HG03097 (cell line): ENCODE measurements around the gene PCSK5.
"Not testable (repeated sequence)": the region's sequence is repeated elsewhere in the genome, so short reads cannot be mapped to it uniquely, and the experiment has no call there.

ENCODE experiments used
- ATAC-seq: cut with Tn5 transposase; IDR thresholded peaks from one replicate; pipeline ENCODE4 v1.9.1; 2021; ENCODE audit not compliant: unreplicated experiment, low FRiP score

Gene PCSK5

DNA sequence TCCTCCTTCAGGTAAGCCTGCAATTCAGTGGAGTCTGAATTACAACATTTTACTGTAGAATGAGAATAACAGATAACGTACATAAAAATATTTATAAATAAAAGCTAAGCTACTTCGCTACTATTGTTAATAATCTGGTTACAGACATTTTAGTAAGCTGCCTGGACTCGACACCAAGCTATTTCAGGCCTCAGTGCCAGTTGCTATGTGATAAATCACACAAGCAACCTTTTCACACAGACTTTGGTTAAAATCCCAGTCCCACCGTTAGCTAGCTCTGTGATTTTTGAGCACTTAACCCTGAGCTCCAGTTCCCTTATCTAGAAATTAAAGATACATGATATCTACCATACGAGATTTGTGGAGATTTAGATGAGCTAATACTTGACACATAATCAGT is 403.8 kb downstream of the PCSK5 start:
- ATAC-seq = no peak

- ATAC-seq = no peak
Observed at GRCh38 chr9:76296561-76297310, 406.3 kb downstream of the PCSK5 start.

- no peak for ATAC-seq
Observed at GRCh38 chr9:76297721-76298239, 407.3 kb downstream of the PCSK5 start.

GRCh38 chr9:76298521-76299144 is 408.2 kb downstream of the PCSK5 start:
- ATAC-seq = no peak

- no peak for ATAC-seq
Observed at GRCh38 chr9:76302543-76302942, 412.1 kb downstream of the PCSK5 start.

DNA sequence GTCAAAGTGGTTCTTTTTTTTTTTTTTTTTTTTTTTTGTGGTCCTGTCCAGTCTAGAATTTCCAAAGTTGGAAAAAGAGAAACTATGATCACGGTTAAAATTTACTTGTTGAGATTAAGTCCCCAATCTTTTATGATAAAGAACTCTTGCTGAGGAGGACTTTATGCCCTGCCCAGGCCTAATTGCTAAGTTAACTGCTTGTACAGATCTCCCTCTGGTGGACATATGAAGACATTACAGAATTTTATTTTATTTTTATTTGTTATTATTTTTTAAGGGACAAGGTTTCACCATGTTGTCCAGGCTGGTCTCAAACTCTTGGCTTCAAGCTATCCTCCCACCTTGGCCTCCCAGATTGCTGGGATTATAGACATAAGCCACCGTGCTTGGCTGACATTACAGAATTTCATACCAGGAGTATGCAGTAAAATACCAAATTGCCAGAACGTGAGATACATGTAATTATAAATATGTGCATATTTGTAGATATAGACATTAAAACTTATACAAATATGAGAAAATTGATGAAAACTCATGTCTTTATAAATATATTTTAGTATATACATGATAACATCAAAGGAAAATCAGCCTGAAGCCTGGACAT is 412.6 kb downstream of the PCSK5 start:
- no peak for ATAC-seq

GRCh38 chr9:76307047-76307446 is 416.6 kb downstream of the PCSK5 start:
- not testable (repeated sequence) for ATAC-seq

- no peak for ATAC-seq
Observed at GRCh38 chr9:76310577-76310976, 420.1 kb downstream of the PCSK5 start.

GRCh38 chr9:76310991-76311390 is 420.5 kb downstream of the PCSK5 start:
- ATAC-seq = no peak

DNA sequence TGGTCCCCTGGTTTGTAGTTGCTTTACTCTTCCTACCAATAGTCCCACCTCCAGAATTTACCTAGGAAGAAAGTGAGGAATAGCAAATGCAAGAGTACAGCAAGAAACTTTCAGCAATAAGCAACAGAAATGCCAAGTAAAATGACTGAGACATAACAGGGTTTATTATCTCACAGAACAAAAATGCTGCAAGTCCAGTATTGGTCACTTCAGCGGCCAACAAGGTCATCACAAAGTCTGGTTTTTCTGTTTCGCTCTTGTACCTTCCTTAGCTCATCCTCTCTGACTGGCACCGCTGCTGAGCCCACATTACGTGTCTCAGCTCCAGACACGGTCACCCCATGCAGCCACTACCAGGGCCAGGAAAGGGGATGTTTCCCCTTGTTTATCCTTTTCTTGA is 421.1 kb downstream of the PCSK5 start:
- ATAC-seq = no peak

DNA sequence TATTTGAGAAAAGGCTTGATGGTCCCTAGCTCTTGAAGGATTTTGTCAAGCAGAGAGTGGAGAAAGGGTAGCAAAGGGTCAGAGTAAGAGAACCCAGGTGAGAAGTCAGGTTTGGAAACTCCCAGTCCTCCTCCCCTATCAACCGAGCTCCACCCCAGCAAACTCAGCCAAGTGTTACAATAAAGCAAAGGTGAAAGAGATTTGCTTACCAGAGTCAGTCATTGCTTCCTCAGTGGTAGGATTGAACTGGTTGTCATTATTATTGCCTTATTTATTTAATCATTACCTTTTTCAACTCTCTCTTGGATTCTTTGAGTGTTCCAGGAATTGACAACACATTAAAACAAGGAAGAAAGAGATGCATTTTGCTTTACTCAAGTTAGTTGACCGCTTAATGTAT is 423.3 kb downstream of the PCSK5 start:
- ATAC-seq = no peak

- ATAC-seq = no peak
Observed at GRCh38 chr9:76314321-76314720, 423.8 kb downstream of the PCSK5 start.

GRCh38 chr9:76316069-76316468 is 425.6 kb downstream of the PCSK5 start:
- ATAC-seq = no peak

- ATAC-seq = not testable (repeated sequence)
Observed at GRCh38 chr9:76319466-76319865, 429.0 kb downstream of the PCSK5 start.

DNA sequence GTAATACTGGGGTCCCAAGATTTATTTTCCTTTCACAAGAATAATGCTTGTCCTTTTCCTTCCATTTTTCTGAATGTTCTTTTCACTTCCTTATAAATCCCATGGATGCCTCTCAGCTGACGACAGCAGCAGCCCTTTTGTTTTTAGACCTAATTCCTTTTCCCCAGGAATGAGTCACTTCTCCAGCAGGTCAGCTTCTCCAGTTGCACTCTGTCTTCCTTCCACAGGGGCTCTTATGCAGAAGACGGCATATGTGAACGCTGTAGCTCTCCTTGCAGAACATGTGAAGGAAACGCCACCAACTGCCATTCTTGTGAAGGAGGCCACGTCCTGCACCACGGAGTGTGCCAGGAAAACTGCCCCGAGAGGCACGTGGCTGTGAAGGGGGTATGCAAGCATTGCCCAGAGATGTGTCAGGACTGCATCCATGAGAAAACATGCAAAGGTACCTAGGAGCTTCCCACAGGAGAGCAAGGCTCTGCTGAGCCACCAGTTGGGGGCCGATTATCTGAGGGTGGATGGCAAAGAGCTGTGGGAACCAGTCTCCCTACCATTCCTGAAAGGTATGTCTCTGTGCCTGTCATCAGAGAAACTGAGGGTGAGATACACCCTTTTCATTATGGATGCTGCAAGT is 430.8 kb downstream of the PCSK5 start:
- ATAC-seq = no peak

GRCh38 chr9:76322810-76323209 is 432.3 kb downstream of the PCSK5 start:
- no peak for ATAC-seq

- ATAC-seq = no peak
Observed at GRCh38 chr9:76323490-76323889, 433.0 kb downstream of the PCSK5 start.

DNA sequence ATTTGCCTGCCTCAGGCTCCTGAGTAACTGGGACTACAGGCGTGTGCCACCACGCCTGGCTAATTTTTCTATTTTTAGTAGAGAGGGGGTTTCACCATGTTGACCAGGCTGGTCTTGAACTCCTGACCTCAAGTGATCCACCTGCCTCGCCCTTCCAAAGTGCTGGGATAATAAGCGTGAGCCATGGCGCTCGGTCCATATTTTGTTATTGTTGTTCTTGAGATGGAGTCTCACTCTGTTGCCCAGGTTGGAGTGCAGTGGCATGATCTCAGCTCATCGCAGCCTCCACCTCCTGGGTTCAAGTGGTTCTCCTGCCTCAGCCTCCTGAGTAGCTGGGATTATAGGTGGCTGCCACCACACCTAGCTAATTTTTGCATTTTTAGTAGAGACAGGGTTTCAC is 433.6 kb downstream of the PCSK5 start:
- not testable (repeated sequence) for ATAC-seq

GRCh38 chr9:76330034-76330433 is 439.6 kb downstream of the PCSK5 start:
- no peak for ATAC-seq

DNA sequence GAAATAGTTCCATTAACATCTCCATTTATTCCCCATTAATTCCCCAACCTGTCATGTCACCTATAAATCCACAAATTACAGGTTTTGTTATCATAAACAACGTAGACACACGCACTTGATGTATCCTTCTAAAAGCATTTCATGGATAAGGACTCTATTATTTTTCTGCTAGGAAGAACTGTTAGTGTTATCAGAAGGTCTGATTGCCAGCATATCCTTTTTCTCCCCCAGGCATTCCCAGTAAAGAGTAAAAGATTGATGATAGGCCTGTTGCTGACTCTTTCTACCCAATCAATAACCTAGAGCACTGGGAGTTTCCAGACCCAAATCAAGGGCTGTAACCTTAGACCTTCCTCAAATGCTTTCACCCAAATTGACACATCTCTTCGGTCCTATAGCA is 442.9 kb downstream of the PCSK5 start:
- no peak for ATAC-seq

DNA sequence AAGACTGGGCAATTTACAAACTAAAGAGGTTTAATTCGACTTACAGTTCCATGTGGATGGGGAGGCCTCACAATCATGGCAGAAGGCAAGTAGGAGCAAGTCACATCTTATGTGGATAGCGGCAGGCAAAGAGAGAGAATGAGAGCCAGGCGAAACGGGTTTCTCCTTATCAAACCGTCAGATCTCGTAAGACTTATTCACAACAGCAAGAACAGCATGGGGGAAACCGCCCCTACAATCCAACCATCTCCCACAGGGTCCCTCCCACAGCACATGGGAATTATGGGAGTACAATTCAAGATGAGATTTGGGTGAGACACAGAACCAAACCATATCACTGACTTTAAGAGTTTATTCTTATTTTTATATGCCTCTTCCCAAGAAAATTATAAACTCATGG is 443.5 kb downstream of the PCSK5 start:
- ATAC-seq = no peak
